Upper lobe of right lung (tissue), 1 donor: ENCODE data around the gene PRDM16. TPM values are rescaled to one million over a fixed set of nuclear protein-coding genes. Genes with fewer than 3 reads are reported as not detected.

Experiments used
- ATAC-seq: fragments of 200-7000 bp; cut with Tn5 transposase; one replicate; pipeline ENCODE4 v1.9.1; 2020; ENCODE audit warnings: mild to moderate bottlenecking, moderate library complexity
- DNase-seq: peaks from one replicate; pipeline ENCODE4 v3.0.0-alpha.2; 2020
- H3K27ac ChIP-seq: fragments of 200-600 bp; one replicate; pipeline ENCODE4 v1.8.0; 2022
- H3K27me3 ChIP-seq: fragments of 200-600 bp; one replicate; pipeline ENCODE4 v1.8.0; 2022; ENCODE audit warnings: mild to moderate bottlenecking
- H3K36me3 ChIP-seq: fragments of 200-600 bp; one replicate; pipeline ENCODE4 v1.8.0; 2022
- H3K4me1 ChIP-seq: fragments of 200-600 bp; one replicate; pipeline ENCODE4 v1.8.0; 2022
- H3K4me3 ChIP-seq: fragments of 200-600 bp; one replicate; pipeline ENCODE4 v1.8.0; 2022; ENCODE audit warnings: mild to moderate bottlenecking
- H3K9me3 ChIP-seq: fragments of 200-600 bp; one replicate; pipeline ENCODE4 v1.8.0; 2022
- intact Hi-C: fragments of 100-400 bp; cut with DNase I; formaldehyde crosslinking; loops from one replicate; pipeline ENCODE4 v1.11.0; 2022
- total RNA-seq: library from RNA; stranded (reverse); fragmentation: NEBNext Ultra II Directional; extraction: Animal tissue kit (Norgen Biotek cat#: 25700); gene quantifications from one replicate; pipeline ENCODE4 v1.2.1, GENCODE V29; 2021
- TF ChIP-seq, protein P1 (sequence below): fragments of 200-600 bp; IDR thresholded peaks from one replicate; pipeline ENCODE4 v1.8.0; 2022; ENCODE audit warnings: antibody characterized with exemption
- donor health status: DM: no; HTN: yes; CAD: no; lungs with severe emphysema.

PRDM16 gene
- total RNA-seq, 1 donor from 2014 or later = 21.0 TPM

DNA sequence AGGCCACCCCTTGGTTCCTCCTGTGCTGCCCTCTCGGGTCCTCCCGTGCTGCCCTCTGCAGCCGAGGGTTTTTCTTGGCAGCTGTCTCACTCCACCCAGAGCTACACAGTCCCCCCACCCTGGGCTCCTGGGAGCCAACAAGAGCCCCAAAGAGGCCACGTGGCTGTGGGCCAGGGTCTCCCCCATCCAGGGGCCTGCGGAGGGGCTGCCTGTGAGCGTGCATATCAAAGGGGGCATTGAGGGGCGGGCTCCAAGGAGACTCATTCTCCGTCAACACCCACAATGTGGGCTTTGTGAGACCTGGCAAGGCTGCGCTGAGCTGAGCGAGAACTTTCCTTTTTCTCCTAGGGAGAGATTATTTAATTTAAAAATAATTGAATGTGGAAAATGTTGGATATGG is 276.8 kb downstream of the PRDM16 start:
- intact Hi-C loops = no loop called here
- Histone ChIP-seq H3K27ac (no peak overlapping the region), H3K9me3 (no peaks in the 10 kb centered on the region), H3K27me3 (no peaks in the 10 kb centered on the region), H3K4me1 (peaks cover 8% of the 10 kb centered on the region), H3K4me3 (no peak overlapping the region), H3K36me3 (no peaks in the 10 kb centered on the region)
- DNase-seq (no peak), ATAC-seq (no peak)
- TF ChIP-seq, protein P1, sequence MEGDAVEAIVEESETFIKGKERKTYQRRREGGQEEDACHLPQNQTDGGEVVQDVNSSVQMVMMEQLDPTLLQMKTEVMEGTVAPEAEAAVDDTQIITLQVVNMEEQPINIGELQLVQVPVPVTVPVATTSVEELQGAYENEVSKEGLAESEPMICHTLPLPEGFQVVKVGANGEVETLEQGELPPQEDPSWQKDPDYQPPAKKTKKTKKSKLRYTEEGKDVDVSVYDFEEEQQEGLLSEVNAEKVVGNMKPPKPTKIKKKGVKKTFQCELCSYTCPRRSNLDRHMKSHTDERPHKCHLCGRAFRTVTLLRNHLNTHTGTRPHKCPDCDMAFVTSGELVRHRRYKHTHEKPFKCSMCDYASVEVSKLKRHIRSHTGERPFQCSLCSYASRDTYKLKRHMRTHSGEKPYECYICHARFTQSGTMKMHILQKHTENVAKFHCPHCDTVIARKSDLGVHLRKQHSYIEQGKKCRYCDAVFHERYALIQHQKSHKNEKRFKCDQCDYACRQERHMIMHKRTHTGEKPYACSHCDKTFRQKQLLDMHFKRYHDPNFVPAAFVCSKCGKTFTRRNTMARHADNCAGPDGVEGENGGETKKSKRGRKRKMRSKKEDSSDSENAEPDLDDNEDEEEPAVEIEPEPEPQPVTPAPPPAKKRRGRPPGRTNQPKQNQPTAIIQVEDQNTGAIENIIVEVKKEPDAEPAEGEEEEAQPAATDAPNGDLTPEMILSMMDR = no peak

DNA sequence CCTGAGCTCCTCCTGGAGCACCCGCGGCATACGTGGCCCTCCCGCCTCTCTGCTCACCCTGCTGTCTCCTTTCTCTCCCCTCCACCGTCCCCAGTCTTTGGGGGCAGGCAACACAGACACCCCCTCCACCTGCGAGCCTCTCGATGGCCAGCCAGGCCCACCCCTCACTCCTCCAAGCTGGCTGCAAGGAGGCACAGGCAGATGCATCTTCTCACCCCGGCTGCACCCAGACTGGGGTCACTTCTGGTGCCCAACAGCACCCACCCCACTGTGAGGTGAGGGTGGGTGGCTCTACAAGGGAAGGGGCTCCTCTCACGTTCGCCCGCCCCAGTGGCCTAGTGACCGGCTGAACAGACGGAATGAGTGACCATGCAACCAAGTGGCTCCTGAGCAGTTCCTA is 277.5 kb downstream of the PRDM16 start:
- DNase-seq (no peak), ATAC-seq (no peak)
- no peak overlapping the region for H3K4me3 ChIP-seq
- no peak overlapping the region for H3K27ac ChIP-seq
- no peaks in the 10 kb centered on the region for H3K27me3 ChIP-seq
- intact Hi-C loops = no loop called here
- no peaks in the 10 kb centered on the region for H3K36me3 ChIP-seq
- TF ChIP-seq, protein P1 = no peak
- H3K9me3 ChIP-seq = no peaks in the 10 kb centered on the region
- H3K4me1 ChIP-seq = peaks cover 8% of the 10 kb centered on the region

DNA sequence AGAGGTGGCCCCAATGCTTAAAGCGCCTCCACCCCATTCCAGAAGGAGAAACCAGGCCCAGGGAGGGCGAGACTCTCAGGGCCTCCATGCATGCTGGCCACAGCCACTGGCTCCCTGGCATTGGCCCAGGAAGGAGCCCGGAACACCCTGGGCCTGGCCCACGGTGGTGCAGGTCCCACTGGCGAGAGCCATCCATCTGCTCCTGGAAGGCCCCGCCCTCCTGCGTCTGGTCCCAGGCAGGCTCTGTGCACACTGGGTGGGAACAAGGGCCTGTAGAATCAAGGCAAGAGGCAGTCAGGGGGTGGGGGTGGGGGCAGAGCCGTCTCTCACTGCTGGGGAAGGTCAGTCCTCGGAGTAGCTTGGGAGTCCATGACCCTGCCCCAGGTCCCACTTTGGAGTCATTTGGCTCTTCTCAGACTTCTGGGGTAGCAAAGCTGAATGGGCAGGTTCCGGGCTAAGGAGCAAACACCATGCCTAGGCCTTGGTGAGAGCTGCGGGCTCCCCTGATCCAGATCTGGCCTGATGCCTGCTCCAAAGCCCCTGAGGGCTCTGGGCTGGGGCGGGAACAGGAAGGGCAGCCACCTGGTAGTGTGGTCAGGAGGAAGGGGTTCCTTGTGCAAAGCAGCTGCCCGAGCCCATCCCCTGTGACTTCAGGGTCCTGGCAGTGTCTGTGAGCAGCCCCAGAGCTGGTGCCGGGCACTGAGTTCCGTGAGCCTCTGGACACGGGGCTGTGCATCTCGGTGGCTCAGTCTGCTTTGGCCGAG is 278.4 kb downstream of the PRDM16 start:
- Histone ChIP-seq H3K27me3 (no peaks in the 10 kb centered on the region), H3K4me1 (peaks cover 8% of the 10 kb centered on the region), H3K9me3 (no peaks in the 10 kb centered on the region), H3K36me3 (no peaks in the 10 kb centered on the region), H3K4me3 (no peak overlapping the region), H3K27ac (no peak overlapping the region)
- intact Hi-C loops = no loop called here
- ATAC-seq = no peak
- TF ChIP-seq, protein P1 = no peak
- no peak for DNase-seq

DNA sequence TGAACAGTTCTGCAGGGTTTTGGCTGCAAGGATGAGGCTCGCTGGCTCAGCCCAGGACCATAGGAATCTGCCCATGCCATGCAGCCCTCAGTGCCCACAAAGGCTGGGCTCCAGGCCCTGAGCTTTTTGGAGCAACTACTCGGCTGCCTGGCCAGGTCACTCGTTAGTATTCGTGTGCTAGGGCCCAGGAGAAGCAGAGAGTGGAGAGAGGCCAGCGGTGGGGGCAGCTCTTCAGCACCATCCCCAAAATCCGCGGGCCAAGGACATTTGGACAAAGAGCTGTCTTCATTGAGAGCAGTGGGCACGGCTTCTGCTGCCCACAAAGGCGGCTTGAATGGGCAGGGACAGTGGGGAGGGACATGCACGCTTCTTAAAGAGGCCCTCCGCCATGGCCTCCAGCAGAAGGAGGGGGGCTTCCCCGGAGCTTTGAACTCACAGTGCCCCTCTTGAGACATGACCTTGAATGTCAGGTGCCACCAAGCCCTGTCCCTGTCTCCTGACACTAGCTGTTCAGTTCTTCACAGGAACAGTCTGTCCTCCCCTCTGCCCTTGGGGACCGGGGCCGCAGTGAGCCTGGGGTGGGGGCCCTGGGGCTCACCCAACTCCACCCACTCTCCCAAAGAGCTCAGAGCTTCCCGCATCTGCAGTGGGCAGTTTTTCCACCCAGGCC is 279.3 kb downstream of the PRDM16 start:
- Histone ChIP-seq H3K27ac (no peak overlapping the region), H3K36me3 (no peaks in the 10 kb centered on the region), H3K4me1 (peaks cover 8% of the 10 kb centered on the region), H3K4me3 (no peak overlapping the region), H3K27me3 (no peaks in the 10 kb centered on the region), H3K9me3 (no peaks in the 10 kb centered on the region)
- ATAC-seq (no peak), DNase-seq (no peak)
- intact Hi-C loops = no loop called here
- TF ChIP-seq, protein P1 = no peak

DNA sequence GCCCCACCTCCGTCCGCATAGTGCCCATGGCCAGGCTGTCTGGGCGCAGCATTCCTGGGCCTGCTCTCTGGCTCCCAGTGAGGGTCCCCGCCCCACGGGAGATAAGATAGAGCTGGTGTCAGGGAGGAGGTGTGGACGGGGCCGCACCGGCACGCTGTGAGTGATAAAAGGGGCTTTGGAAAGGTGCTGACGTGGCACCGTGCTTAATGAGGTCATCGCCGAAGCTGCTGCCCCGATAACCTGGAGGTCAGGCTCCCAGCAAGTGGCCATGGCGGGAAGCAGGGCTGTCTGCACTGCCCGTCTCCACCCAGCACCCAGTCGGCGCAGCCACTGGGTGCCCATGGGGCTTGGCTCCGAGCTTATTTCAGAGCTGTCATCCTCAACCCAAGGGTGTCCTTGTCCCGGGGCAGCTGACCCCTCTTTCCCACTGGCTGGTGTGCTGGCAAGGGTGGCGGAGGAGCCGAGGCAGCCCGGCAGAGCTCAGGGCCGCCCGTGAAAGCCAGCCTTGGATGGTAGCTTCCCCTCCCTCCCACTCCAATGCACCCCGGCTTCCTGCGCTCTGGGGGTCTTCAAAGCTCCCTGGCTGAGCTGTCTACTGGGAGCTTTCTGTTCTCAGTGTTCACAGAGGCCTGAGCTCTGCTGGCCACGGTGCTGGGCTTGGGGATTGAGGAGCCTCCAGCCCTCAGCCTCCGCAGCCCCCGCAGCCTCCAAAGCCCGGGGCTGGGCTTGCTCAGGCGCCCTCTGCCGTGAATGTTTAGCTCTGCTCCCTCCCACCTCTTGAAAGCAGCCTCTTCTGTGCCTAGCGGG is 280.4 kb downstream of the PRDM16 start:
- Histone ChIP-seq H3K4me3 (no peak overlapping the region), H3K9me3 (no peaks in the 10 kb centered on the region), H3K27me3 (no peaks in the 10 kb centered on the region), H3K4me1 (peaks cover 8% of the 10 kb centered on the region), H3K36me3 (no peaks in the 10 kb centered on the region), H3K27ac (no peak overlapping the region)
- intact Hi-C loops = no loop called here
- DNase-seq = no peak
- ATAC-seq = peak; percentile 12
- TF ChIP-seq, protein P1 = no peak
